Keratinocyte (primary cell): ENCODE data around the gene GNAL. TPM values are rescaled to one million over a fixed set of nuclear protein-coding genes. Genes with fewer than 3 reads are reported as not detected.

ENCODE experiments used
- DNase-seq: peaks from one replicate; pipeline ENCODE4 v3.0.0-alpha.2; 2011; ENCODE audit warnings: low read depth, missing footprints, low spot score
- FAIRE-seq: peaks from 2 replicates; lab custom pipeline; 2011; peaks lifted over from hg19 to GRCh38; lab: Jason Lieb, UNC
- H2AFZ ChIP-seq: 2 replicates; pipeline ENCODE4 v1.6.0; 2012; ENCODE audit warnings: low read length, control low read depth, inconsistent platforms; ENCODE audit not compliant: control insufficient read depth
- H3K27ac ChIP-seq: 2 replicates; pipeline ENCODE4 v1.5.1; 2011; ENCODE audit warnings: low read length; ENCODE audit not compliant: control insufficient read depth, insufficient read depth
- H3K27me3 ChIP-seq: 3 replicates; pipeline ENCODE4 v1.6.0; 2011; ENCODE audit warnings: low read length; ENCODE audit not compliant: control insufficient read depth, insufficient read depth; ENCODE audit errors: extremely low read depth
- H3K36me3 ChIP-seq, 2 experiments: 2 replicates in 1 of 2; 3 replicates in 1 of 2; pipeline ENCODE4 v1.5.1; 2011; ENCODE audit warnings: low read length in 2 of 2, mild to moderate bottlenecking in 1 of 2; ENCODE audit not compliant: control insufficient read depth in 2 of 2, insufficient read depth in 2 of 2; ENCODE audit errors: extremely low read depth in 1 of 2
- H3K4me1 ChIP-seq: 3 replicates; pipeline ENCODE4 v1.5.1; 2011; ENCODE audit warnings: low read length; ENCODE audit not compliant: control insufficient read depth, insufficient read depth; ENCODE audit errors: extremely low read depth
- H3K4me2 ChIP-seq: 3 replicates; pipeline ENCODE4 v1.6.0; 2011; ENCODE audit warnings: low read depth, low read length; ENCODE audit not compliant: control insufficient read depth, insufficient read depth; ENCODE audit errors: extremely low read depth
- H3K4me3 ChIP-seq, 3 experiments: fragments of 200-600 bp in 1 of 3; sonication (generic) in 1 of 3; 2 replicates in 2 of 3; 3 replicates in 1 of 3; pipeline ENCODE4 v1.5.1; 2011 to 2016; ENCODE audit warnings: low read length in 3 of 3, mild to moderate bottlenecking in 3 of 3, control low read depth in 2 of 3, inconsistent platforms in 1 of 3, low read depth in 1 of 3, mixed read lengths in 1 of 3, mixed run types in 1 of 3, moderate library complexity in 1 of 3; ENCODE audit not compliant: control insufficient read depth in 2 of 3, insufficient read depth in 2 of 3; ENCODE audit errors: extremely low read depth in 1 of 3
- H3K79me2 ChIP-seq: 2 replicates; pipeline ENCODE4 v1.6.0; 2012; ENCODE audit warnings: low read length; ENCODE audit not compliant: control insufficient read depth, insufficient read depth
- H3K9ac ChIP-seq: 3 replicates; pipeline ENCODE4 v1.6.0; 2011; ENCODE audit warnings: low read length; ENCODE audit not compliant: control insufficient read depth, insufficient read depth; ENCODE audit errors: extremely low read depth
- H3K9me1 ChIP-seq: 3 replicates; pipeline ENCODE4 v1.6.0; 2011; ENCODE audit warnings: low read length; ENCODE audit not compliant: control insufficient read depth, insufficient read depth; ENCODE audit errors: extremely low read depth
- H3K9me3 ChIP-seq: 2 replicates; pipeline ENCODE4 v1.5.1; 2012; ENCODE audit warnings: low read depth, low read length; ENCODE audit not compliant: control insufficient read depth
- H4K20me1 ChIP-seq: 3 replicates; pipeline ENCODE4 v1.6.0; 2011; ENCODE audit warnings: low read length; ENCODE audit not compliant: control insufficient read depth, insufficient read depth; ENCODE audit errors: extremely low read depth
- EZH2 ChIP-seq: IDR thresholded peaks from one replicate; pipeline ENCODE4 v1.6.1; 2012; ENCODE audit warnings: inconsistent platforms, mild to moderate bottlenecking, low read length, moderate library complexity
- dilution Hi-C: fragments of 300-500 bp; cut with MboI; formaldehyde crosslinking; loops from one replicate; pipeline ENCODE4 v1.7.0; 2020; ENCODE audit warnings: low sequenced_read_pairs; ENCODE audit not compliant: extremely low pct_ligation_motif_present
- polyA plus RNA-seq, 5 experiments: library from polyadenylated mRNA; depleted of rRNA in 3 of 5; stranded (reverse) in 3 of 5; stranded (forward) in 1 of 5; unstranded in 1 of 5; fragments of >200 nt; gene quantifications; 1 replicate in 1 of 5; 2 replicates in 3 of 5; 3 replicates in 1 of 5; pipeline versions ENCODE4 v1.2.1 to v1.2.3, GENCODE V29; 2011 to 2012; ENCODE audit warnings: missing spikeins in 2 of 5, low read depth in 1 of 5, low replicate concordance in 1 of 5
- TF ChIP-seq, protein P1 (sequence below), 3 experiments: IDR thresholded peaks in 1 of 3; conservative IDR thresholded peaks in 1 of 3; optimal IDR thresholded peaks in 1 of 3; 2 replicates in 2 of 3; 3 replicates in 1 of 3; pipeline versions ENCODE3 to v1.5.1; 2011; ENCODE audit warnings: low read length in 3 of 3, mild to moderate bottlenecking in 3 of 3, moderate library complexity in 2 of 3, control low read depth in 1 of 3, inconsistent platforms in 1 of 3; ENCODE audit not compliant: insufficient read depth in 2 of 3; ENCODE audit errors: extremely low read depth in 1 of 3

The GNAL gene
- polyA plus RNA-seq, 1 donor (not counting 4 experiments of a cell fraction or from before 2014, with no cell fraction given) = 30.0 TPM

- H3K9me3 ChIP-seq = no peaks in the 10 kb centered on the region
- no peak overlapping the region for H2AFZ ChIP-seq
- no peaks in the 10 kb centered on the region for H3K36me3 ChIP-seq
- H4K20me1 ChIP-seq = no peaks in the 10 kb centered on the region
- H3K4me2 ChIP-seq = no peak overlapping the region
- no peaks in the 10 kb centered on the region for H3K79me2 ChIP-seq
- DNase-seq (no peak), FAIRE-seq (no peak)
- H3K27ac ChIP-seq = no peak overlapping the region
- H3K4me3 ChIP-seq = no peak overlapping the region
- H3K9me1 ChIP-seq = no peaks in the 10 kb centered on the region
- TF ChIP-seq, protein P1, sequence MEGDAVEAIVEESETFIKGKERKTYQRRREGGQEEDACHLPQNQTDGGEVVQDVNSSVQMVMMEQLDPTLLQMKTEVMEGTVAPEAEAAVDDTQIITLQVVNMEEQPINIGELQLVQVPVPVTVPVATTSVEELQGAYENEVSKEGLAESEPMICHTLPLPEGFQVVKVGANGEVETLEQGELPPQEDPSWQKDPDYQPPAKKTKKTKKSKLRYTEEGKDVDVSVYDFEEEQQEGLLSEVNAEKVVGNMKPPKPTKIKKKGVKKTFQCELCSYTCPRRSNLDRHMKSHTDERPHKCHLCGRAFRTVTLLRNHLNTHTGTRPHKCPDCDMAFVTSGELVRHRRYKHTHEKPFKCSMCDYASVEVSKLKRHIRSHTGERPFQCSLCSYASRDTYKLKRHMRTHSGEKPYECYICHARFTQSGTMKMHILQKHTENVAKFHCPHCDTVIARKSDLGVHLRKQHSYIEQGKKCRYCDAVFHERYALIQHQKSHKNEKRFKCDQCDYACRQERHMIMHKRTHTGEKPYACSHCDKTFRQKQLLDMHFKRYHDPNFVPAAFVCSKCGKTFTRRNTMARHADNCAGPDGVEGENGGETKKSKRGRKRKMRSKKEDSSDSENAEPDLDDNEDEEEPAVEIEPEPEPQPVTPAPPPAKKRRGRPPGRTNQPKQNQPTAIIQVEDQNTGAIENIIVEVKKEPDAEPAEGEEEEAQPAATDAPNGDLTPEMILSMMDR (optimal IDR thresholded peaks at IDR 0.05 in 1 of 3, IDR thresholded peaks at IDR 0.05 in 1 of 3, conservative IDR thresholded peaks at IDR 0.05 in 1 of 3; ENCODE audit: extremely low read depth in 1 of 3, insufficient read depth in 2 of 3, low read length in 3 of 3) = no peak
- TF ChIP-seq EZH2 = no peak
- no peaks in the 10 kb centered on the region for H3K4me1 ChIP-seq
- dilution Hi-C loops = no loop called here
- H3K9ac ChIP-seq = no peak overlapping the region
- no peaks in the 10 kb centered on the region for H3K27me3 ChIP-seq
These were observed 91.0 kb downstream of the GNAL start for GRCh38 chr18:11780042-11780441.

- Histone ChIP-seq H3K9ac (no peak overlapping the region), H3K9me3 (no peaks in the 10 kb centered on the region), H3K79me2 (no peaks in the 10 kb centered on the region), H2AFZ (no peak overlapping the region), H3K4me3 (no peak overlapping the region), H3K4me2 (no peak overlapping the region), H3K9me1 (no peaks in the 10 kb centered on the region), H3K27ac (no peak overlapping the region), H4K20me1 (no peaks in the 10 kb centered on the region), H3K4me1 (no peaks in the 10 kb centered on the region), H3K36me3 (no peaks in the 10 kb centered on the region), H3K27me3 (no peaks in the 10 kb centered on the region)
- dilution Hi-C loops = no loop called here
- no peak for FAIRE-seq
- no peak for DNase-seq
- TF ChIP-seq EZH2 = no peak
- TF ChIP-seq, protein P1 (optimal IDR thresholded peaks at IDR 0.05 in 1 of 3, IDR thresholded peaks at IDR 0.05 in 1 of 3, conservative IDR thresholded peaks at IDR 0.05 in 1 of 3; ENCODE audit: extremely low read depth in 1 of 3, insufficient read depth in 2 of 3, low read length in 3 of 3) = no peak
These were observed 94.8 kb downstream of the GNAL start for GRCh38 chr18:11783716-11784331.
